Ramos (cell line): Measurements from ENCODE around the gene XRCC6.
"Not testable (repeated sequence)": the region's sequence is repeated elsewhere in the genome, so short reads cannot be mapped to it uniquely, and the experiment has no call there.

Experiments used
- in situ Hi-C: fragments of 300-500 bp; cut with MboI; formaldehyde crosslinking; loops from one replicate; pipeline ENCODE4 v1.14.3; 2022; ENCODE audit warnings: low sequenced_read_pairs; ENCODE audit not compliant: unreplicated experiment

Gene XRCC6

GRCh38 chr22:41621099-41621910 is at the start of gene XRCC6:
Gene XRCC6, plus strand, starts transcription at chr22:41621295. Its CDS starts 710 bp downstream, at chr22:41622005.
- in situ Hi-C loops, result no loop called here

DNA sequence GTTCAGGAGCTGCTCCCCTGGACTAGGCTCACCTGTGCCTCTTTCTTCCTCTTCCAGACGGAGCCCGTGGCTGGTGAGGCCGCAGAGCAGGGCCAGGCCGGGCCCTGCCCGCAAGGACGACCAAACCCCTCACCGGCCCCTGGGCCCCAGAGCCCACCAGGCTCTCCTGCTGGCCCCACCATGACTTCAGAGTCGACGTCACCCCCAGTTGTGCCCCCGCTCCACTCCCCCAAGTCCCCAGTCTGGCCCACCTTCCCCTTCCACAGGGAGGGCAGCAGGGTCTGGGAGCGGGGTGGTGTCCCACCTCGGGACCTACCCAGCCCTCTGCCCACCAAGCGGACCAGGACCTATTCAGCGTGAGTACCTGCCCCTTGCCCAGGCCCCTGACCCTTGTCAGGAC is 49.3 kb upstream of the XRCC6 start:
- in situ Hi-C loops, result no loop called here

- in situ Hi-C loops, result not testable (repeated sequence)
These were observed 48.8 kb upstream of the XRCC6 start for GRCh38 chr22:41572305-41572704.

- in situ Hi-C loops, result no loop called here
These were observed 47.4 kb upstream of the XRCC6 start for GRCh38 chr22:41573677-41574076.

GRCh38 chr22:41574847-41575381 is 46.2 kb upstream of the XRCC6 start:
- in situ Hi-C loops, result no loop called here

- in situ Hi-C loops, result no loop called here
These were observed 45.6 kb upstream of the XRCC6 start for GRCh38 chr22:41575533-41575932.

DNA sequence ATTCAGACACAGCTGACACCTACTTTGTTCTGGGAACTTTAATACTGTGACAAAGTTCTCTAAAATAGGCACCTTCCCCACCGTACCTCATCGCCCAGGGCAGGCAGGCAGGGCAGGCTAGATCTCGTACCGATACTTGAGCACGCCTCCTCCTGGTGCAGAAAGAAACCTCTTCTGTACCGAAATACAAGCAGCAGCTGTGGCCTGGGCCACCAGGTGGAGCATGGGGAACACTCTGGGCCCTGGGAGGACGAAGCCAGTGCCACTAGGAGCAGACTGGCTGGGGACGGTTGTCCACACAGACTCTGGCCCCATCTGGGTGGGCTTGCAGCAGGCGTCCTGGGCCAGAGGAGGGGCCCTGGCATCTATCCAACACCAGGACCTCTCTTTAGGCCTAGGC is 44.2 kb upstream of the XRCC6 start:
- in situ Hi-C loops, result no loop called here

DNA sequence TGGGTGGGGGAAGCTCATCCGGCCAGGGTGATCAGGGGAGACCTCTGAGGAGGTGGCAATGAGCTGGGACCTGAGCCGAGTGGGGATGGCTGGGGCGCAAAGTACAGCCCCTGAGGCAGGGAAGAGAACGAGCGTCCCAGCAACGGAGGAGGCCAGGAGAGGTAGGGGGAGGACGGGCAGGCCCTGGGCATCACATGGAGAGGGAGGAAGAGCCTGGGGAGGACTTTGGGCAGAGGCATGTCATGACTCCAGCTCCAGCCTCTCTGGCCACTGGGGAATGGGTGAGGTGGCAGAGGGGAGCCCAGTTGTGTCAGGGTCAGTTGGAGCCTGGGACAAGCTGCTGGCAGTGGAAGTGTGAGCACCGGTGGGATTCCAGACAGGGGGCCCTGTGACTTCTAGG is 43.0 kb upstream of the XRCC6 start:
- in situ Hi-C loops, result no loop called here

GRCh38 chr22:41578818-41579217 is 42.3 kb upstream of the XRCC6 start:
- in situ Hi-C loops, result no loop called here

GRCh38 chr22:41579297-41579996 is 41.6 kb upstream of the XRCC6 start:
- in situ Hi-C loops, result no loop called here

DNA sequence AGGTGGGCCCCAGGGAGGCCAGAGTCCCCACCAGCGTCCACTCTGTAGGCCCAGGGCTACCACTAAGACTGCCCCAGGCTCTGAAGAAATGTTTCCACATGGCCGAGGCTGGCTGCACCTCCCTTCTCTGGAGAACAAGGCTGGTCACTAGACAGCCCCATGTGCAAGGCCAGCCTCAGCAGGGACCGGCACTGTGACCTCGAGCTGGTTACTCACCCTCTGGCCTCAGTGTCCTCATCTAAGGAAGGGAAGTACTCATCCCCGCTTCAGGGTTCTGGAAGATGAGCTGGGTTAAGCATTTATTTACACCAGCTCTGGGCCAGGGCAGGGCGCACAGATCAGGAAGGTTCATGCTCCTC is 41.1 kb upstream of the XRCC6 start:
- in situ Hi-C loops, result no loop called here

DNA sequence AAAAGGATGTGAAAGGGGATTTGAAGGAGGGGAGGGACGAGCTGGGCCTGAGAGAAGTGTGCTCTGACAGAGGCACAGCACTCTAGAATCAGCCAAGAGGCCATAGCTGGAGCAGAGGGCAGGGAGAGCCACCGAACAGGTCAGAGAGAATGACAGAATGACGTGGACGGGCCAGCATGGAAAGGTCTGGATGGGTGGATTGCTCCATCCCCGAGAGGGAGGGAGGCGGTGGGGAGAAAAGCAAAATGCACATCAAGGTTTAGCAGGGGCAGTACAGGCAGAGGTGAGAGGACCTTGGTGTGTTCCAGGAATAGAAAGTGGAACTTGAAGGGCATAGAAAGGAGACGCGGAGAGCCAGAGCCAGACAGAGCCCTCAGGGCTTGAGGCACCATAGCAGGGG is 38.4 kb upstream of the XRCC6 start:
- in situ Hi-C loops, result no loop called here

DNA sequence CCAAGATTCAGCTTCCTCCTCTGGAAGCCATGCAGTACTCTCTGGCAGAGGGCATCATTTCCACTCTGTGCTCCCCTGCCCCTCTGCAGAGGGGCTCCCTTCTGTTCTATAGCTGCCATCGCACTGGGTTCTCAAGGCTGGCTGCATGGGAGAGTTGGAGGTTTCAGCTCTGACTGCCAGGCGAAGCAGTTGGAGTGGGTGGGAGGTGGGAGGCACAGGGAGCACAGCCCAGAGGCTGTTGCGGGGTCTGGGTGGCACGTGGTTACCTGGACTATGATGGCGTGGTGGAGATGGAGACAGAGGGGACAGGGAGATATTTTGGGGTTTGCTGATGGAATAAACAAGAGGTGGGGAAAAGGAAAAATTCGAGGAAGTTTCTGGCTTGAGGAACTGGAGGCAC is 36.2 kb upstream of the XRCC6 start:
- in situ Hi-C loops, result no loop called here

- in situ Hi-C loops, result no loop called here
These were observed 35.2 kb upstream of the XRCC6 start for GRCh38 chr22:41585898-41586297.

DNA sequence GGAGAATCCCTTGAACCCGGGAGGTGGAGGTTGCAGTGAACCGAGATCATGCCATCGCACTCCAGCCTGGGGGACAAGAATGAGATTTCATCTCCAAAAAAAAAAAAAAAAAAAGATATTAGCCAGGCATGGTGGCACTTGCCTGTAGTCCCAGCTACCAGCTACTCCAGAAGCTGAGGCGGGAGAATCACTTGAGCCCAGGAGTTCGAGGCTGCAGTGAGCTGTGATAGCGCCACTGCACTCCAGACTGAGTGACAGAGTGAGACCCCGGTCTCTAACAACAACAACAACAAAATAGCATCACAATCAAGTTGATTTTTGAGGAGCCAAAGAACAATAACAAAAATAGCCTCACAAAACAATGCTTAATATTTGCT is 33.8 kb upstream of the XRCC6 start:
- in situ Hi-C loops, result no loop called here

- in situ Hi-C loops, result no loop called here
These were observed 31.5 kb upstream of the XRCC6 start, which contains the start of gene PMM1 for GRCh38 chr22:41589391-41590241. Gene PMM1, minus strand, starts transcription at chr22:41589840. Its CDS starts 35 bp downstream, at chr22:41589805.

DNA sequence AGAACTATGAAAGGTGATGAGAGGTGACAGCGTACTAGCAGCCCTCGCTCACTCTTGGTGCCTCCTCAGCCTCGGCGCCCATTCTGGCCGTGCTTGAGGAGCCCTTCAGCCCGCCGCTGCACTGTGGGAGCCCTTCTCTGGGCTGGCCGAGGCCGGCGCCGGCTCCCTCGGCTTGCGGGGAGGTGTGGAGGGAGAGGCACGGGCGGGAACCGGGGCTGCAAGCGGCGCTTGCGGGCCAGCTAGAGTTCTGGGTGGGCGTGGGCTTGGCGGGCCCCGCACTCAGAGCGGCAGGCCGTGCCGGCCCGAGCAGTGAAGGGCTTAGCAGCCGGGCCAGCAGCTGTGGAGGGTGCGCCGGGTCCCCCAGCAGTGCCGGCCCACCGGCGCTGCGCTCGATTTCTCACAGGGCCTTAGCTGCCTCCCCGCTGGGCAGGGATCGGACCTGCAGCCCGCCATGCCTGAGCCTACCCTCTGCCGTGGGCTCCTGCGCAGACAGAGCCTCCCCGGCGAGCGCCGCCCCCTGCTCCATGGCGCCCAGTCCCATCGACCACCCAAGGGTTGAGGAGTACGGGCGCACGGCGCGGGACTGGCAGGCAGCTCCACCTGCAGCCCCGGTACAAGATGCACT is 27.6 kb upstream of the XRCC6 start:
- in situ Hi-C loops, result not testable (repeated sequence)

GRCh38 chr22:41595703-41596102 is 25.4 kb upstream of the XRCC6 start:
- in situ Hi-C loops, result no loop called here

GRCh38 chr22:41596776-41597634 is 24.1 kb upstream of the XRCC6 start:
- in situ Hi-C loops, result no loop called here
